NB4 (cell line): ENCODE measurements around the gene SFMBT1.
A peak's percentile ranks its signal among the peaks of the same experiment; 100 is the strongest.

Source experiments
- DNase-seq: peaks from one replicate; pipeline ENCODE4 v3.0.0; 2010; ENCODE audit warnings: low read depth
- H3K4me3 ChIP-seq: one replicate; pipeline ENCODE4 v1.5.1; 2011; ENCODE audit warnings: mild to moderate bottlenecking, low read depth, low read length, moderate library complexity
- MYC ChIP-seq: IDR thresholded peaks from 2 replicates; pipeline ENCODE4 v1.6.1; 2011; ENCODE audit warnings: low read depth, low read length
- POLR2A ChIP-seq: IDR thresholded peaks from 2 replicates; pipeline ENCODE4 v1.6.1; 2011; ENCODE audit warnings: mild to moderate bottlenecking; ENCODE audit not compliant: insufficient read length; ENCODE audit errors: extremely low read depth
- TF ChIP-seq, protein P1 (sequence below): IDR thresholded peaks from 2 replicates; pipeline ENCODE4 v1.6.1; 2011; ENCODE audit warnings: low read depth, low read length
- TF ChIP-seq, protein P2 (sequence below): IDR thresholded peaks from one replicate; pipeline ENCODE4 v1.5.1; 2012; ENCODE audit warnings: low read depth, low read length

The SFMBT1 gene

DNA sequence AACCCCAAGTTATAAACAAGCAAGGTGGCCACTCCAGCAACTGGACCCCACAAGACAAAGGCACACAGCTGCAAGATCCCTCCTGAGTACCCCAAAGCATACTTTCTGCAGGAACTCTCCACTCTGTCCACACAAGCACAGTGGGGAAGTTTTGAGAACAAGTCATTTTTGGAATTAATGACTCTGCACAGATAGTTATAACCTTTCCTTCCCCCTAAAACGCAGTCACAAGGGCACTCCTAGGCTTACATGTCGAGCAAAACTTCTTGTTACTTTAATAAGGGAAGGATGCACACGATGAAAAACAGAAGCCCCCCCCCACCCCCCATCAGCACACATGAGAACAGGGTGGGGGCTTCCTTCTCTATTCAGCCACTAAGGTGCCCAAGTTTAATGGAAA lies 149.7 kb downstream of the SFMBT1 start:
- TF ChIP-seq, protein P1, sequence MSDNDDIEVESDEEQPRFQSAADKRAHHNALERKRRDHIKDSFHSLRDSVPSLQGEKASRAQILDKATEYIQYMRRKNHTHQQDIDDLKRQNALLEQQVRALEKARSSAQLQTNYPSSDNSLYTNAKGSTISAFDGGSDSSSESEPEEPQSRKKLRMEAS, result no peak
- TF ChIP-seq POLR2A, result no peak
- TF ChIP-seq MYC, result no peak
- TF ChIP-seq, protein P2, sequence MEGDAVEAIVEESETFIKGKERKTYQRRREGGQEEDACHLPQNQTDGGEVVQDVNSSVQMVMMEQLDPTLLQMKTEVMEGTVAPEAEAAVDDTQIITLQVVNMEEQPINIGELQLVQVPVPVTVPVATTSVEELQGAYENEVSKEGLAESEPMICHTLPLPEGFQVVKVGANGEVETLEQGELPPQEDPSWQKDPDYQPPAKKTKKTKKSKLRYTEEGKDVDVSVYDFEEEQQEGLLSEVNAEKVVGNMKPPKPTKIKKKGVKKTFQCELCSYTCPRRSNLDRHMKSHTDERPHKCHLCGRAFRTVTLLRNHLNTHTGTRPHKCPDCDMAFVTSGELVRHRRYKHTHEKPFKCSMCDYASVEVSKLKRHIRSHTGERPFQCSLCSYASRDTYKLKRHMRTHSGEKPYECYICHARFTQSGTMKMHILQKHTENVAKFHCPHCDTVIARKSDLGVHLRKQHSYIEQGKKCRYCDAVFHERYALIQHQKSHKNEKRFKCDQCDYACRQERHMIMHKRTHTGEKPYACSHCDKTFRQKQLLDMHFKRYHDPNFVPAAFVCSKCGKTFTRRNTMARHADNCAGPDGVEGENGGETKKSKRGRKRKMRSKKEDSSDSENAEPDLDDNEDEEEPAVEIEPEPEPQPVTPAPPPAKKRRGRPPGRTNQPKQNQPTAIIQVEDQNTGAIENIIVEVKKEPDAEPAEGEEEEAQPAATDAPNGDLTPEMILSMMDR, result no peak
- DNase-seq, result no peak
- H3K4me3 ChIP-seq, result peak overlapping the region; percentile 79

DNA sequence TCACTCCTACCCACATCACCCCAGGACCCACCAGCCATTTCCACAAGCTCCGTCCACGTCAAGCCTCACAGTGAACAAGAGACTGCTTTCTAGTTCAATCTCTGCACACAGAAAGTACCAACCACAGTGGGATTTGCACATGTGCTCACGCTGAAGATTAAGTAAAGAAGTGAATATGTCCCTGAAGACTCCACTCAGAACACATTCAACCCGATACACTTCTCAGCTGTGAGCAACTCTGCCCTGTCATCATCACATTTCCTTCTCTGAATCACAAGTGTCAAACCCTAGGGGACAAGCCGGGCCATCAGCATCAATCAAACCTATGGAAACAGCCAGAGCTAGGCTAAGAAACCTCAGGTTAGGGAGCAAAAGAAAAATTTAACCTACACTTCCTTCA lies 150.5 kb downstream of the SFMBT1 start:
- no peak for DNase-seq
- no peak overlapping the region for H3K4me3 ChIP-seq

DNA sequence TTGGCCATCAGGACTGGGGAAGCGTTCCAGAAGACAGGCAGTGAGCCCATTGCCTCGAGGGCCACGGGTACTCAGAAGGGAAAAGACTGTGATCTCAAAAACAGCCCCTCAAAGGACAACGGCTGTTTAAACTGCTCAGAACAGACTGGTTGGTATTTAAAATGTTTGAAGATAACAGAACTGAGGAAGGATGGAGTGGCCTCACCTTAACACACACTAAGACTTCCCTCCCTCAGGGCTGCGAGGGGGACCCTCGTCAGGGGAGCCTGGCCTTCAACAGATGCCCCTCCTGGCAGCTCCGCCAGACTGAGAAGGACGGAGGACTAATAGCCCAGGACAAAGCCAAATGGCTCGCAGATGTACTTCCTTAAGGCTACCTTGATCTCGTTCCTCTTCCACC lies 151.1 kb downstream of the SFMBT1 start:
- TF ChIP-seq, protein P1, result no peak
- TF ChIP-seq POLR2A, result no peak
- no peak for TF ChIP-seq MYC
- TF ChIP-seq, protein P2, result no peak
- H3K4me3 ChIP-seq, result no peak overlapping the region
- no peak for DNase-seq

More for the DNA sequence above, 150.5 kb downstream of the SFMBT1 start:
- TF ChIP-seq MYC, result no peak
- no peak for TF ChIP-seq POLR2A
- TF ChIP-seq, protein P2, result no peak
- TF ChIP-seq, protein P1, result no peak

DNA sequence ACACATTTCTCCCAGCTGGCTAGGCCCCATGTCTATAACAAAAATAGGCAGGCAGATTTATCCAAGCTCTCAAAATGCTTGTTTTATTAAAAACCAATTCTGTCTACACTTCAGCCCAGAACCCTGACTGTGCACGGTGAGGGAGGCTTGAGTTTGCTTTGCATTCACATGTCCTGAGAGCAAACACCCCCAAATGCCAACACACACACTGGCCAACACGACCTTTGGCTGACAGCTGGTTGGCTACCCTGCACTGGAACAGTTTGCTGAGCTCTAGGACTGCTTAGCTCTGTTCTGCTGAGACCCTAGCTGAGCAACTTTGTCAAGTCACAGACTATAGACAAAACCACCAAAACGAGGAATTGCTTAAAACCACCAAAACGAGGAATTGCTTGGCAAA lies 152.2 kb downstream of the SFMBT1 start:
- DNase-seq, result peak; percentile 45
- H3K4me3 ChIP-seq, result no peak overlapping the region
- TF ChIP-seq, protein P2, result no peak
- TF ChIP-seq POLR2A (no peak), MYC (no peak)
- TF ChIP-seq, protein P1, result no peak

DNA sequence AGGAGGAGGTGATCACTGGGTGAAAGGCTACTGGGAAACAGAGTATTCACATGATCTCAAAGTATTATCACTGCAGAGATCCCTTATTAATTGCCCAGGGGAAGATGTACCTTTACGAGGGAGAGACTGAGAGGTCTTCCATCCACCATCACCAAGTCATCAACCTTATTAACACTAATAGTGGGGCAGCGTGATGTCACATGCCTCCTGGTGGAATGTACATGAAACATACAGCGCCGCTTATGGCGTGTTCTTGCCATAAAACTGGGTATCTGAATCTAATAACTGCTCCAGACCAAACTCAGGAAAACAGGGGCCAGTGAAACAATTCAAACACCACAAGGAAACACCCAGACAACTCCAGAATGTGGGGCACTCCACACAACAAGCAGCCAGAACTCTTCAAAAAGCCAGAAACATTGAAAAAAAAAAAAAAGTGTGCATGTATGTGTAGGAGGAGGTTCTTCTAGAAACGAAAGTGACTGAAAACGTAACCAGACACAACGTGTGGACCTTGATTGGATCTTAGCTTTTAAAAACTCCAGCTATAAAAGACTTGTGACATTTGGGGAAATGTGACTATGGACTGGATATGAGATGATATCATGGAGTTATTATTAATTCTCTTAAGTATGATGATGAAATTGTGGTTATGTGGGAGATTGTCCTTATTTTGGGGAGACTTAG lies 153.1 kb downstream of the SFMBT1 start:
- TF ChIP-seq, protein P2, result peak; percentile 4
- TF ChIP-seq, protein P1, result no peak
- no peak for TF ChIP-seq POLR2A
- TF ChIP-seq MYC, result no peak
- H3K4me3 ChIP-seq, result peak overlapping the region; percentile 8
- peak; percentile 34 for DNase-seq
